Measurements from ENCODE around the gene NXF1. TPM values are rescaled to one million over a fixed set of nuclear protein-coding genes. Genes with fewer than 3 reads are reported as not detected.

Gene NXF1
- total and polyA plus RNA-seq, 10 of the 15 experiments (the other 5 are each of a cell fraction or from before 2014, with no cell fraction given): 20.7 to 84.9 (median 40.6) TPM

DNA sequence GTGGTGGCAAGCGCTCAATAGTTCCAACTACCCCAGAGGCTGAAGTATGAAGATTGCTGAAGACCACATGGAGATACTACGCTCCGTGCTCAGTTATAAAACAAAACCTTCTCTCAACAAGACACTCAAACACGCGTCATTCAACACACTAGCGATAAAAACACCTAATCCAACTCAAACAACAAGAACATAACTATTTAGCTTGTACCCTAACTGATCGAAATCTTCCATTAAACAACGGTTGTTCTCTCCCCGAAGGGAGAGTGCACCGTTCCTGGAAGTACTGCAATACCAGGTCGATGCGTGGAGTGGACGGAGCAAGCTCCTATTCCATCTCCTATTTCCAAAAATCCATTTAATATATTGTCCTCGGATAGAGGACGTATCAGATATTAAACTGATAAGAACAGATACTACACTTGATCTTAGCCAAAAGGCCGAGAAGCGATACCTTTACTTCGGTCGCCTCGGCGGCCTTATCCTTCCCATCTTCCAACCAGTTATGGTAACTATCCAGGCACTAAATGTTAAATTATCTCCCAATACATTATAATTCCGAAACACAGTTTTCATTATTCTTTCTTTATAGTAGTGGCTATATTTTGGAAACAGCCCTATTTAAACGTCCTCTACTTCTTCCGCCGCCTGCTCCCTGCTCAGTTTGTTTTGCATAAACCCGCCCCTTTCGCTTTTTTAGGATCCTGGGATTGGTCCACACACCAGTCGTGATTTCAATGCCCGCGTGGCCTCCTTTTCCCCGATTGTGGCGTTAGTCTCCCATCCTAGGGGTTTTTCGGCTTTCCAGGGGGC is 36.3 kb upstream of the NXF1 start (continued):
- TF ChIP-seq SMAD1 (IDR thresholded peaks at IDR 0.05; ENCODE audit: low read depth, partially characterized antibody): peak; percentile 100
- peak; percentile 92 for TF ChIP-seq EED (IDR thresholded peaks at IDR 0.05; ENCODE audit: low read depth)
- TF ChIP-seq ZNF274 (IDR thresholded peaks at IDR 0.05; ENCODE audit: insufficient read depth, insufficient read length): no peak
- TF ChIP-seq NFYB (IDR thresholded peaks at IDR 0.05; ENCODE audit: insufficient read depth, low read depth, low read length): no peak
- TF ChIP-seq RCOR1 (conservative IDR thresholded peaks at IDR 0.05; ENCODE audit: low read depth, low read length): peak; percentile 75; the same call in 1 of the 2 replicates
- TF ChIP-seq POLR2AphosphoS2 (IDR thresholded peaks at IDR 0.05; ENCODE audit: low read depth, low read length): peak; percentile 100
- TF ChIP-seq, protein P1, sequence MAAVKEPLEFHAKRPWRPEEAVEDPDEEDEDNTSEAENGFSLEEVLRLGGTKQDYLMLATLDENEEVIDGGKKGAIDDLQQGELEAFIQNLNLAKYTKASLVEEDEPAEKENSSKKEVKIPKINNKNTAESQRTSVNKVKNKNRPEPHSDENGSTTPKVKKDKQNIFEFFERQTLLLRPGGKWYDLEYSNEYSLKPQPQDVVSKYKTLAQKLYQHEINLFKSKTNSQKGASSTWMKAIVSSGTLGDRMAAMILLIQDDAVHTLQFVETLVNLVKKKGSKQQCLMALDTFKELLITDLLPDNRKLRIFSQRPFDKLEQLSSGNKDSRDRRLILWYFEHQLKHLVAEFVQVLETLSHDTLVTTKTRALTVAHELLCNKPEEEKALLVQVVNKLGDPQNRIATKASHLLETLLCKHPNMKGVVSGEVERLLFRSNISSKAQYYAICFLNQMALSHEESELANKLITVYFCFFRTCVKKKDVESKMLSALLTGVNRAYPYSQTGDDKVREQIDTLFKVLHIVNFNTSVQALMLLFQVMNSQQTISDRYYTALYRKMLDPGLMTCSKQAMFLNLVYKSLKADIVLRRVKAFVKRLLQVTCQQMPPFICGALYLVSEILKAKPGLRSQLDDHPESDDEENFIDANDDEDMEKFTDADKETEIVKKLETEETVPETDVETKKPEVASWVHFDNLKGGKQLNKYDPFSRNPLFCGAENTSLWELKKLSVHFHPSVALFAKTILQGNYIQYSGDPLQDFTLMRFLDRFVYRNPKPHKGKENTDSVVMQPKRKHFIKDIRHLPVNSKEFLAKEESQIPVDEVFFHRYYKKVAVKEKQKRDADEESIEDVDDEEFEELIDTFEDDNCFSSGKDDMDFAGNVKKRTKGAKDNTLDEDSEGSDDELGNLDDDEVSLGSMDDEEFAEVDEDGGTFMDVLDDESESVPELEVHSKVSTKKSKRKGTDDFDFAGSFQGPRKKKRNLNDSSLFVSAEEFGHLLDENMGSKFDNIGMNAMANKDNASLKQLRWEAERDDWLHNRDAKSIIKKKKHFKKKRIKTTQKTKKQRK (IDR thresholded peaks at IDR 0.05; ENCODE audit: low read depth, low read length): peak; percentile 63
